Measurements from ENCODE around the gene EPS8.

- TF ChIP-seq CTCF (IDR thresholded peaks at IDR 0.05) (no peak), POLR2A (IDR thresholded peaks at IDR 0.05) (no peak), POLR2AphosphoS5 (IDR thresholded peaks at IDR 0.05) (no peak), EP300 (IDR thresholded peaks at IDR 0.05) (no peak)
These were observed 89.3 kb downstream of the EPS8 start for GRCh38 chr12:15699886-15700285.

Measured in stomach (tissue), 4 donors.